Suppressor macrophage treated with lipopolysaccharide for 1 hour (primary cell): ENCODE data around the gene SELENOS.

Source experiments
- DNase-seq, 3 donors: peaks; one replicate each; pipeline ENCODE4 v3.0.0-alpha.2; 2020 to 2022

The SELENOS gene, protein sequence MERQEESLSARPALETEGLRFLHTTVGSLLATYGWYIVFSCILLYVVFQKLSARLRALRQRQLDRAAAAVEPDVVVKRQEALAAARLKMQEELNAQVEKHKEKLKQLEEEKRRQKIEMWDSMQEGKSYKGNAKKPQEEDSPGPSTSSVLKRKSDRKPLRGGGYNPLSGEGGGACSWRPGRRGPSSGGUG

DNA sequence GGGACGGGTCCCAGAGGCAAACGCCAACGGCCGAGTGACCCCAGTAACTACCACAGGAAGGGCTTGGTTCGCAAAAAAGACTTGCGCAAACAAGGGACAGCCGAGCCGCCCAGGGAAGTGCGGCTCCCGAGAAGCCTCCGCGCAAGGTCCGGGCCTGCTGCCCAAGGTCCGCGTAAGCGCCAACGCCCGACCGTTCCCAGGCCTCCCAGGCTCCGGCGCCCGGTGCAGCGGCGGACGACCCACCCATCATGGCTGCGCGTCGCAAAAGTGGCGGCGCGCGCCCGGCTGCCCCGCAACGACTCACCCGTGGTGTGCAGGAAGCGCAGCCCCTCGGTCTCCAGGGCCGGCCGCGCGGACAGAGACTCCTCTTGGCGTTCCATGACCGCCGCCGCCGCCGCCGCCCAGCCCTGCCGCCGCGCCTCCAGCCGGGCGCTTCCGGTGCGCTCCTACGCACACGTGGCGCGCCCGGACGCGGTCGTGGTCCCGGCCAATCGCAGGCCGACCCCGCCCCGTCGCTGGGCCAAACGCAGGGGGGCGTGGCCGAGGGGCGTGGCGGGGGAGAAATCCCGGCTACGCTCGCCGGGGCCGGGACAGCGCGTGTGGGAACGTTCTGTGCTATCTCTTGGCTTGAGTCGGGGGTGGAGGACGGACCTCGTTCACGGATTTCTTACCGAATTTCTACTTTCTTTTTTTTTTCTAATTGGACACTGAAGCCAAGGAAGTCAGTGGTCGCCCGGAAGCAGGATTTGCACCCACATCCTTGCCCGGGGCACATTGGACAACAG lies at the start of gene SELENOS:
Gene SELENOS, minus strand, starts transcription at position 448 of the 785 bp plus-strand sequence. Its CDS starts 68 bp downstream, at position 380.
- DNase-seq: peak; percentile 95 to 99 (median 98)

- DNase-seq: no peak
These were observed 49.3 kb upstream of the SELENOS start for GRCh38 chr15:101326462-101327146.

DNA sequence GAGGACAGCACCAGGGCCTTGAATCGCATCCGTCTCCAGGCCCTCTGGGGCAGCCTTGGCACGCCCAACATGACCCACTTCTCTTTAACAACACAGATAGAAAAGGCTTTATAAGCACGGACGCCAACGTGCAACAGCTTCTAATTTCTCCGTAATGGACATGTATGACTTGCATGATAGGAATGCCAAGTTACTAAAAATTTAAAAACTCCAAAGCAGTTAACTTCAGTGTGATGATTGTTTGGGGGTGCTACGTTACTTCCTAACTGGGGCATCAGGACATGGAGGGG lies 48.7 kb upstream of the SELENOS start:
- DNase-seq: no peak

DNA sequence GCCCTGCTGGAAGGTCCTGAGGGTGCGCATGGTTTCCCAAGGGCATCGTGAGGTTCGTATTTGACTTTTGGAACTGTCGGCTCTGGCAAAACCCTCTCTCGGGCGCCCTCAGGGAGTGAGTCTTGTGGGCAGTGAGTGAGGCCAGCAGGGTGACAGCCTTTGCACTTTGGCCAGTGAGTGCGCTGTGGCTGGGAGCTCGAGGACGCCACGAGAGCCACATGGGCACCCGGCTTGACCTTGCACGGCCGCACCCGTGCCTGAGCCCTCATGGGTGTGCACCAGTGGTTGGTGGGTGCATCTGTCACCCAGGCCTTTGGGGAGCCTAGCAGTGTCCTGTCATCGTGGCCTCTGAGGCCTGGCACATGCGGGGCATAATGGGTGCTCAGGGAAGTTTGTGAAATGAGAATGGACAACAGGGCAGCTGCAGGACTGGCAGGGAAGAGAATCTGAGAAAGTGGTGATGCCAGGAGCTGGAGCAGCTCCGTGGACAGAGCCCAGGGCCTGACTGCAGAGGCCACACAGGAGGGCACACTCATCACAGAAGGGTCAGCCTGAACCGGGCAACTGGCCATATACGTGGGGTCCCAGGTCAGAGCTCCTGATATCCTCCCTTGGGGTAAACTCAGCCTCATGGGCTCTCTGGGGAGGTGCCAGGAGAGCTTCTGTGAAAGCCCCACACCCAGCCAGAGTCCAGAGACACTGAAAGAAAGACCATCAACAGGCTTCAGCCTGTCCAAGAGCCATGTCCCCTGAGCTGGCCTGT lies 48.2 kb upstream of the SELENOS start:
- DNase-seq: no peak

- DNase-seq: no peak
These were observed 47.4 kb upstream of the SELENOS start for GRCh38 chr15:101324524-101325177.

GRCh38 chr15:101323793-101324523 lies 46.7 kb upstream of the SELENOS start:
- DNase-seq: no peak

DNA sequence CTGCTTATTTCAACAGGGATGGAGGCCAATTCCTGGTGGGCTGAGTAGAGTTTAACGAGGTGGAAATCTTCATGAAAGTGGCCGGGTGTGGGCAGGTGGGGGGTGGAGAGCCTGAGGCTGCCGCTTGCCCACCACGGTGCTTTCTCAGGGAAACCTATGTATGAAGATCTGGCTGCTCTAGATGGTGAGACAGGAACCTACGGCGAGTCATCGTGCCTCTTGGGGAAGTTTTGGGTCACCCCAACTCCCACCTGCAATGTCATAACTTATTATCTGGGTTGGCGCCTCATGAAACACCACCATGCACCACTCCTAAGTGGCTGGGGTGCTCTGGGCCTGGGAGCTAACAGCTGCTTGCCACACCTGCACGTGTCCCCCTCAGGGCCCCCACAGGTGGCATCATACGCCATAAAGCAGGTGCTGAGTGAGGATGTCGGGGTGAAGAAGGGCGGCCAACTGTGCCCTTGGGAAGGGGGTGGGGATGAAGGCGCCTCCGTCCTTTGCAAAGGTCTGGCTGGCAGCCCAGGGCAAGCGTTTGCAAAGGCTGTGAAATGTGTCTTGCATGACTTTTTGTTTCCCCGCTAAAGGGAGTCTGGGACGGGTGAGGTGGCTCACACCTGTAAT lies 45.7 kb upstream of the SELENOS start:
- DNase-seq: peak in 2 of 3 donors; percentile 12 to 28

GRCh38 chr15:101322016-101322695 lies 44.9 kb upstream of the SELENOS start:
- no peak for DNase-seq

DNA sequence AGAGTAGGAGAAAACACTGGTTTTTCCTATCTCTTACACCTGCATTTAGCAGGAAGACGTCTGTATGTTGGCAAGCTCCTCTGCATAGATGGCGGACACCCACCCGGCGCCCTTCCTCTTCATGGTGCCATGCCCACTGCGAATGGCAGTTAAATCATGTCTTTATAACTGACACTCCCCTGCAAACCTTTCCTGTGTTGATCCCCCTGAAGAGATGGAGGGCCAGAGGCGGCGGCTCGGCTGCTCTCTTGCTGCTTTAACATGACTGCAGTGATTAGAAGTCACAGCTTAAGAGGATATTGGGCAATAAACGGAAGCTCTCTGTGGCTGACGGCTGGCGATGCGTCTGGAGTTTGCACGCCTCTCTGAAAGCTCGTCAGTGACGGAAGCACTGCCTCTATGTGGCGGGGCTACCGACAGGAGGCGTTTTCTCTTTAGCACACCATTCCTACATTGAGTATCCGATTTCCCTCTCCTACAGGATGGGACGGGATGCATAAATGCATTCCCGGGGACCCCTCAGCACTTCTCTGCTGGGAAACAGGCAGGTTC lies 43.3 kb upstream of the SELENOS start:
- peak; percentile 84 to 89 (median 87) for DNase-seq

- DNase-seq: no peak
These were observed 41.6 kb upstream of the SELENOS start for GRCh38 chr15:101318839-101319238.

- no peak for DNase-seq
These were observed 41.0 kb upstream of the SELENOS start for GRCh38 chr15:101318147-101318819.

DNA sequence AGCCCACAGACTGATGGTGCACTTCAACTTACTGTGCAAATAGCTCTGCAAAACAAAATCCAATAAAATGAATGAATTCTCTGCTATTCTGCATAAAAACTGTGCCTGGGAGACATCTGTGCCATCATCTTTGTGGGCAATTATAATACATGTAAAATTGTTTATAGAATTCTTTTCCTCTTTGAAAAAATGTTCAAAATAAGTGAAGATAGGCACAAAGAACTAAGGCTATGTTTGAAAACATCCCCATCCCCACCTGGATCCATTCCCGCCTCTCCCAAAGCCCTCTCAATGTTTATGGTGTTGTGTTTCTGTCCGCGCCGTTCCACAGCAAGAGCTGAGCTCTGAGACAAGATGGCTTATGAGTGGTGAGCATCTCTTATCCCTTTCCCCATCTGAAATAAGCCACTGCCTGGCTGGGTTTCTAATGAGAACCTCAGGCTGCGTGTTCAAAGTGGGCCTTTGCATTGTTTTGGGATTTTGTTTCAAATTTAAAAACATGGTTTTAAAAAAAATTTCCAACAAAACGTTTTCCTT lies 40.1 kb upstream of the SELENOS start:
- no peak for DNase-seq

DNA sequence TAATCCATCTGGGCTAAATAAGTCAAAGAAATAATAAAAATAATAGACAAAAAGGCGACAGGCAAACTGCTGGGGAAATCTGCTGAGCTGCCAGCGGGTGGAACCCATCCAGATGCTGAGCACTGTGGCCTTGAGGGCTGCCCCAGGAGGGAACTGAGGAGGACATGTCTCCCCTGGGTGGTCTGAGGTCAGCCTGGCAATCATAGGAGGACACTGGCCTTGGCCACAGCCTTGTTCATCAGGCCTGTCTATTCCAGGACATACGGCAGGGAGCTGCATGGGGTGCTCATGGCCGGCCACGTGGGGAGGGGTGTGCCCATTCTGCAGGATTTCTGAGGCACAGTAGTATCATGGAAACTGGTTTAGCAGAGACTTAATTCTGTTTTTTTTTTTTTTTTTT lies 39.2 kb upstream of the SELENOS start:
- DNase-seq: no peak

- no peak for DNase-seq
These were observed 38.5 kb upstream of the SELENOS start for GRCh38 chr15:101315736-101316135.

DNA sequence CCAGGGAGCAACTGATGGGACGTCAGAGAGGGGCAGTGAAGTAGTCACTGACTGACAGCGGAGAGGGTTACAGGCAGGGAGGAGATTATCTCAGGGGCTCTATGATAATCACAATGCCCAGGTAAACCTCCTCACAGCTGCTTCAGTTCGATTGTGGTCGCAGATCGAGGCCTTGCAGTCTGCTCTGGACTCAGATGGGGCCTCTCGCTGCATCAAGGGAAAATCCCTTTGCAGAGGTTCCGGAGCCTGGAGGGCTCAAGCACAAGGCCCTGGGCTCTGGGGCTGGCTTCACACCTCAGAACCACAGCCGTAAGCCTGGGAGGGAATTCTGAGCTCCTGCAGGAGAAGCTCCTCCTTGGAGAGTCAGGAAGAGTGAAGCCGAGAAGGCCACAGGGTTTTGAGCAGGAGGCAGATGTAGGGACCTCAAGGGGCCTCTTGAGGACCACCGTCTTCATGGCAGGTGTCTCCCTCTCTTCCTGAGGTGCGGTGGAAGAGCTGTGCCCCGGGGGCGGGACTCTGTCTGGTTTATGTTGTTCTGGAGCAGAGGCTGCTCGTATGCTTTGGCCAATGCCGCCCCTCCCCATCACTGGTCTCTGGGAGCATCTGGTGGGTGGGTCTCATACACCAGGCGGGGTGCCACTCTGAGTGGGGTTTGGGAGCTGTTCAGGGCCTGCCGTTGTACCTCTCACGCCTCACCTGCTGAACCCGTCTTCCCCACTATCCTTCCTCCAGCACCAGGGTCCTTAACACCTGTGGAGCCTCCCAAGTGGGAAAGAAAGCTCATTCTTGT lies 37.2 kb upstream of the SELENOS start:
- DNase-seq: no peak

DNA sequence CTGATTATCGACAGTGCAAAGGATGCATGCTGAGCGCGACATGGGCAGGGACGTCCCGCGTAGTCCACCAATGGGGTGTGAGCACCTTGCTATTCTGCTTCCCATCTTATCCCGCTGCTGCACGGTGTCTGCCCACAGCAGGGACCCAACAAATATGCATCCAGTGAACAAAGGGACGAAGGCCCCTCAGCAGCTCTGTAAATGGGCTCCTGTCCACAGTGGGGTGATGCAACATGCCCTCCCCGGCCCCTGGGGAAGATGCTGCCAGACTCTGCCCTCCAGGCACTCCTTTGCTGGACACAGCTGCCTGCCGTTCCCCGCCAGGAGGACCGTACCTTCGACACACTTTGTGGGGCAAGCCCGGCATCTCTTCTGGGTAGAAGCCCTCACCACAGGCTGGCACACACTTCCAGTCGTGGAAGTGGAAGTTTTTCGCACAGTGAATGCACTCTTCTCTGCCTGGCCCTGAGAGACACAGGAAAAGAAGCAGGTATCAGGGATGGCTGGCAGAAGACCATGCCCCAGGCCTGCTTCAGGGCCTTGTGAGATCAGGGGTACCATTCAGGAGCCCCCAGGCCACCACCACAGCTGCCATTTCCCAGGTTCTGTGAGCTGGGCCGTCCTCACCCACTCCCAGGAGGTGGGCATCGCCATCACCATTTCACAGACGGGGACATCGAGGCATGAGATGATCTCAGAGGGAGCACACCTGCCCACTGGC lies 35.9 kb upstream of the SELENOS start:
- no peak for DNase-seq

DNA sequence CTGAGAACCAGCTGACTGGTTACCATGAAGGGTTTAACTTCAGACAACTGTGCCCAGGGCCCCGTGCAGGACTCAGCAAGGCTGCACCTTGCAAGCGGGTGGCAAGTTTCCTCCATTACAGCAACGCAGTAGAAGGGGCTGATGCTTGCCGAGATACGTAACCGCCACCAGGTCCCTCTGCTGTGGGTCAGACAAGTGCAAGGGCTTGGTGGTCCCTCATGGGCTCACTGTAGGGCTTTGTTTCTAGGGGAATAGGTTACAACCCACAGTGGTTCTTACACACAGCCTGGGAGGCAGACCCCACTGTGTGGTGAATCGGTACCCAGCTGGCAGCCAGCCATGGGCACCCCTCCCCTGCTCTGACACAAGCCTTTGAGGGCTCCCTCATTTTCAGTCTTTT lies 33.2 kb upstream of the SELENOS start:
- DNase-seq: no peak

GRCh38 chr15:101310161-101310480 lies 32.8 kb upstream of the SELENOS start:
- no peak for DNase-seq
